ENCODE results near the gene TSPEAR.

DNA sequence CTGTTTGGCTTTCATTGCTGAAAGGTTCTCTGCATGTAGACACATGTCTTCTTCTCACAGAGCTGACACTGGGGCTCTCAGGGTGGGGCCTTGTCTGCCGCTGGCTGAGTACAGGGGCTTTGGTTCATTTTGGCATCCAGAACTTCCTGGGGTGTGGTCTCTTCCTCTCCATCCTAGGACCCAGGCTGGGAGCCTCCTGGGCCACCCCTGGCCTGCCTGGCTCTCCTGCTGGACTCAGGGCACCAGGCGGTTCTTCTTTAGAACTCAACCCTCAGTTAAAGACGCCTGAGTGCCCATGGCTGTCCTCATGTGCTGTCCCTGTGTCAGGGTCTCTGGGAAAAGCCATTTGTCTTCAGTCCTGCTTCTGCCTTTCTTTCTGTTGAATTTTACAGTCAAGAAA, 125.5 kb downstream of the TSPEAR start:
- TF ChIP-seq POLR2A (IDR thresholded peaks at IDR 0.05): no peak
- no peak for TF ChIP-seq CTCF (IDR thresholded peaks at IDR 0.05)

All from thyroid gland (tissue), 4 donors.